GM20000 (cell line): Measurements from ENCODE around the gene LFNG.
A peak's percentile ranks its signal among the peaks of the same experiment; 100 is the strongest.

Experiments
- DNase-seq: peaks from one replicate; pipeline ENCODE4 v3.0.0; 2012; ENCODE audit warnings: low spot score
- TF ChIP-seq, protein P1 (sequence below): IDR thresholded peaks from 2 replicates; pipeline ENCODE4 v1.5.1; 2012; ENCODE audit warnings: mild to moderate bottlenecking, control low read depth; ENCODE audit errors: extremely low read depth, missing control alignments

Gene LFNG

DNA sequence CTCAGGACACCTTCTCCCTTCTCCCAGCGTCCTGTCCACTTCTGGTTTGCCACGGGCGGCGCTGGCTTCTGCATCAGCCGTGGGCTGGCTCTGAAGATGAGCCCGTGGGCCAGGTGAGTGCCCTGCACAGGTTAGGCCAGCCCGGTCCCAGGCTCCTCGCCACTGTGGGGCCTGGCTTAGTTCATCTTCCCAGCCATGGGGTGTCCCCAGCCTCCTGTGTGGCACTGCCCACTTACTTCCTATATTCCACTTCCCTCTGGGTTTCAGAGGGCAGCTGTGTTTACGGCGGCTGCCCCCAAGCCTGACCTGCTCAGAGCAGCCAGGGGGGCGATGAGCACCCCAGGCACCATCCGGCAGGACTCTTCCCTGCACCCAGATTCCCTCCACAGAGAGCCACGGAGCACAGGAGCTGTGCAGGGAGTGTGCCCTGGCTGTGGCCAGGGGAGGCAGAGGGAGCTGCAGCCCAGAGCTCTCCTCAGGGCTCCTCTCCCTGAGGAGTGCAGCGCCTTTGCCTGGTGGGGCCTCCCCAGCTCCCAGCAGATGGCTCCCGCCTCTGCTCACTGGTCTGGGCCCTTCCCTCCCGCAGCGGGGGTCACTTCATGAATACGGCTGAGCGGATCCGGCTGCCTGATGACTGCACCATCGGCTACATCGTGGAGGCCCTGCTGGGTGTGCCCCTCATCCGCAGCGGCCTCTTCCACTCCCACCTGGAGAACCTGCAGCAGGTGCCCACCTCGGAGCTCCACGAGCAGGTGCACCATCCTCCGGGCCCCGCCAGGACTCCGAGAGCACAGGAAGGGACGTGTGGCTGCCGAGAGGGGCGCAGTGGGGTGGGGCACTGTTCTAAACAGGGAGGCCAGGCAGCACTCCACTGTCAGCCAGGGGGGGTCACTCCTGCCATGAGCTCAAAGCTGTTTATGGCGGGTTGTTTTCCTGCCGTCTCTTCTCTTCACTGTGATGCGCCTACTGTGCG is 6.4 kb downstream of the LFNG start:
- DNase-seq, result no peak
- TF ChIP-seq, protein P1, sequence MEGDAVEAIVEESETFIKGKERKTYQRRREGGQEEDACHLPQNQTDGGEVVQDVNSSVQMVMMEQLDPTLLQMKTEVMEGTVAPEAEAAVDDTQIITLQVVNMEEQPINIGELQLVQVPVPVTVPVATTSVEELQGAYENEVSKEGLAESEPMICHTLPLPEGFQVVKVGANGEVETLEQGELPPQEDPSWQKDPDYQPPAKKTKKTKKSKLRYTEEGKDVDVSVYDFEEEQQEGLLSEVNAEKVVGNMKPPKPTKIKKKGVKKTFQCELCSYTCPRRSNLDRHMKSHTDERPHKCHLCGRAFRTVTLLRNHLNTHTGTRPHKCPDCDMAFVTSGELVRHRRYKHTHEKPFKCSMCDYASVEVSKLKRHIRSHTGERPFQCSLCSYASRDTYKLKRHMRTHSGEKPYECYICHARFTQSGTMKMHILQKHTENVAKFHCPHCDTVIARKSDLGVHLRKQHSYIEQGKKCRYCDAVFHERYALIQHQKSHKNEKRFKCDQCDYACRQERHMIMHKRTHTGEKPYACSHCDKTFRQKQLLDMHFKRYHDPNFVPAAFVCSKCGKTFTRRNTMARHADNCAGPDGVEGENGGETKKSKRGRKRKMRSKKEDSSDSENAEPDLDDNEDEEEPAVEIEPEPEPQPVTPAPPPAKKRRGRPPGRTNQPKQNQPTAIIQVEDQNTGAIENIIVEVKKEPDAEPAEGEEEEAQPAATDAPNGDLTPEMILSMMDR, result no peak

DNA sequence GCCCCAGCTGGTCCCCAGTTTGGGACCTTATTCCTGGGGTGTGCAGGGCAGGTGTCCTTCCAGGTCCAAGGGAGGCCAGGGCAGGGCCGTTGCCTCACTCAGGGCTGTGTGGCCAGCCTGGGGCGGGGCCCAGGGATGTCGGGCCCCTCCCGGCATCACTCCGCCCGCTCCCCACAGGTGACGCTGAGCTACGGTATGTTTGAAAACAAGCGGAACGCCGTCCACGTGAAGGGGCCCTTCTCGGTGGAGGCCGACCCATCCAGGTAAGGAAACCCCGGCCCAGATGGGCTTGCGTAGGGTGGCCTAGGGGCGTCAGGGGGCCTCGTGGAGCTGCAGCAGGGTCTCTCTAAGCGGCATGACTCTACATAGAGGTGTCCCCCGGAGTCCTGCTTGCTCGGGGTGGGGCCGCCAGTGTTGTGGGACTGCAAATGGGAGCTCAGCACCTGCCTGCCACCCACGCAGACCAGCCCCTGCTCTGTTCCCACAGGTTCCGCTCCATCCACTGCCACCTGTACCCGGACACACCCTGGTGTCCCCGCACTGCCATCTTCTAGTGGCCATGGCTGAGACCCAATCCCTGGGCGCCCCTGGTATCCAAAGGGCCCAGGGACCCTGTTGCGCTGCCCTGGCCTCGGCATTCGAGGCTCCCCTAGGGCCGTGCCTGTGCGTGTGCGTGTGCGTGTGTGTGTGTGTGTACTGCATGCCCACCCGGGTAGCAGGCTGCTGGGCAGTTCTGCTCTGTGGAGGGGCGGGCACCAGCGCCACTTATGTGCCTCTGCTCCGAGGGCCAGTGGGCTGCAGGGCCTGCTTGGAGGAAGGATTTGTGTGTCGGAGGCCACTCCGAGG is 7.3 kb downstream of the LFNG start:
- TF ChIP-seq, protein P1, result no peak
- no peak for DNase-seq

DNA sequence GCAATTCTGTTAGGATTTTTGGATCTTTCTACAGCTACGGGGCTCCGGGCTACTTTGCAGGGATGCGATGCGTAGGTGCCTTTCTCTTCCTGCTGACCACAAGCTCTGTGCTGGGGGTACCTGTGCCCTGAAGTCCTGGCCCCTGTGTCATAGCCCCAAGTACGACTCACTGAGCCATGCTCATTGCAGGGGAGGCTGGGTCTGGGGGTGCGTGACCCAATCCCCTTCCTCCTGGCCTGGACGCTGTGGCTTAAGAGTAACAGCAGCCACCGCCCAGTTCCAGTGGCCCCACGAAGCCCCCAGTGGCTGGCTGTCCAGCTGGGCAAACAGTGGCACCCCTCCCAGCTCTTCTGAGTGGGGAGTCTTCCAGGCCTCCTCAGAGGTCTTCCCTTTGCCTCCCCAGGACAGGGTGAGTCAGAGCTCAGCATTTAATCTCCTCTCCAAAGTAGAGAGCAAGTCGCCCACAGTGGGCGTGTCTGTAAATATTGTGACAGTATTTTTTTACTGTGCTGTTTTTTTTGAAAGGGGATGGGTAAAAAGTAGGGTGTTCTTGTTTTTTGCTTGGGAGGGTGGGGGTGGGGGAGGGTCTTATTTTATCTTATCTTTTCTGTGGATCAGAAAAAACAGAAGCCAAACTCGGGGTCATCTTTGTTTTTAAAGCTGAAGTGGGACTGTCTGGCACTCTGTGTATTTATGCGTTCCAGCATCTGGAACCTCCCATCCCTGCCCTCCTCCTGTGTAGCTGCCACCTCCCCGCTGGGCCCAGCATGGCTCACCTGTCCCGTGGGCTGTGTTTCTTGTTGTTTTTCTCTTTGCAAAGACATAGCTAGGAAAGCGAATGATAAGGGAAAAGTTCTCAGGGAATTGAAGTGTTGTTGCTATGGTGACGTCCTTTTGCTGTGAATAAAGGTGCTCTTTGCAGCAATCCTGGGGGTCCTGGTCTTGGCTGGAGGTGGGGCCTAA is 8.2 kb downstream of the LFNG start:
- TF ChIP-seq, protein P1, result no peak
- DNase-seq, result no peak

DNA sequence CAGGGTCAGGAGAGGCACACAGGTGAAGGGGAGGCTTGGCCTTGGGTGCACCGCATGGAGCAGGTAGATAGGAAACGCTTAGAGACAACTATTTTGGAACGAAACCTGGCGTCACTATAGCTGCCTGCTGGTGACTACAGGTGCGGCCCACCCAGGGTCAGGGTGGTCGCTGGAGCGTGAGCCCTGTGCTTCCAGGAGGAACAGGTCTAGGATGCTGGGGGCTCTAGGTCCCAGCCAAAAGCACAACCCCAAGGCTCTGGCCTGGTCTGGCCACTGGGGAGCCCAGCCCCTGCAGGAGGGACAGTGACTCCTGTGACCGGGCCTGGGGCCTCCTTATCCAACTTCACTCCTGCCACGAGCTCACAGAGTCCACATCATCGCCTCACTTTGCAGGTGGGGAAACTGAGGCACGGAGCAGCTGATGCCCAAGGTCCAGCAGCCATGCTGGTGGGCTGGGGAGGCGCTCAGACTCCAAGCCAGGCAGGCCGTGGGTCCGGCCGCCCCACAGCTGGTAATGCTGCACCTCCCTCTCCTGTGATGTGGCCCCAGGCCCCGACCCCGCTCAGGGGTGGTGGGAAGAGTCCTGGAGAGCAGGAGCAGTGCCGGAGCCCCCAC is 9.0 kb downstream of the LFNG start:
- DNase-seq, result no peak

DNA sequence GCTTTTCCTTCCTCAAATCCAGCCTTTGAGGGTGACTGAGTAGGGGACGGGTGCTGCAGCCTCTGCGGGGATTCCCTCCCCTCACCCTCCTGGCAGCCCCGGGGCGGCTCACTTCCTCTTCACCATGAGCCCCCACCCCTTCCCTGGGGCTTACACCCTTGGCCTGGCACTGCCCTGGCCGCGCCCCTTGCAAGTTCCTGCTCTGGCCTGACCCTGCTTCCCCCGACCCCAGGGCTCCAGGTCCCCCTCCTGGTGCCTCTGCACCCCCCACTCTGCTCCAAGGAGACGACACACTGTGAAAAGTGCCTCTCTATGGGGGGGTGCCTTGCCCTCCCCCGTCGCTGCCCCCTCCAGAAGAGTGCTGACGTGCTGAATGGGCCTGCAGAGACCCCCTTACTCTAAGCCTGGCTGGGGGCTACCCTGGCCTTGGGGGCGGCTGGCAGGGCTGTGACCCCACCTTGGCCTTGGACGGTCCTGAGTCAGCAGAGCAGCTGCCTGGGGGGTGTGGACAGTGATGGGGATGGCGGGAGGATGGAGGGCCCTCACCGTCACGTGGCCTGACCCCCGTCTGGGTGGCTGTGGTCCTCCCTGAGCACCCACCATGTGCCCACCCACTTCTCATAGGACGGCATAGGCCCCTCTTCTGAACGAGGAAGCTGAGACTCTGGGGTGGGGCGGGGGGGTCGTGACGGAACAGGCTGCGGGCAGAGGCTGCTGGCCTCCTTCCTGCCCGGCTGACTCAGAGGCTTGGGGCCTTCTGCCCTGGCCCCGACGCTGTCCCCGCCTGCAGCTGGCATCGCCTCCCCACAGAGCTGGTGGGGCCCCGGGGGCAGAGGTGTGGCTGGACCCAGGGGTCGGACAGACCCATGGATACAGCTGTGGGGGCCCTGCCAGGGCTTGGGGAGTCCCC is 9.8 kb downstream of the LFNG start:
- DNase-seq, result peak; percentile 80
- TF ChIP-seq, protein P1, result no peak

More for the DNA sequence above, 9.0 kb downstream of the LFNG start:
- TF ChIP-seq, protein P1, result no peak
